BE2C (cell line): ENCODE results near the gene GPR108.

ENCODE experiments used
- DNase-seq: peaks from one replicate; pipeline ENCODE4 v3.0.0-alpha.2; 2020
- H3K27me3 ChIP-seq: fragments of 250-450 bp; sonication (Bioruptor Pico); 2 replicates; pipeline ENCODE4 v1.5.1; 2020; ENCODE audit warnings: mild to moderate bottlenecking
- H3K36me3 ChIP-seq: fragments of 250-450 bp; sonication (Bioruptor Pico); 2 replicates; pipeline ENCODE4 v1.5.1; 2020; ENCODE audit warnings: mild to moderate bottlenecking
- H3K4me1 ChIP-seq: fragments of 250-450 bp; sonication (Bioruptor Pico); 2 replicates; pipeline ENCODE4 v1.5.1; 2020
- H3K4me3 ChIP-seq: 2 replicates; pipeline ENCODE4 v1.5.1; 2011; ENCODE audit warnings: low read depth, low read length
- H3K9me3 ChIP-seq: fragments of 250-450 bp; sonication (Bioruptor Pico); 2 replicates; pipeline ENCODE4 v1.5.1; 2020
- CTCF ChIP-seq: IDR thresholded peaks from 2 replicates; pipeline ENCODE4 v1.5.1; 2012; ENCODE audit warnings: mild to moderate bottlenecking, low read depth, low read length

The GPR108 gene

DNA sequence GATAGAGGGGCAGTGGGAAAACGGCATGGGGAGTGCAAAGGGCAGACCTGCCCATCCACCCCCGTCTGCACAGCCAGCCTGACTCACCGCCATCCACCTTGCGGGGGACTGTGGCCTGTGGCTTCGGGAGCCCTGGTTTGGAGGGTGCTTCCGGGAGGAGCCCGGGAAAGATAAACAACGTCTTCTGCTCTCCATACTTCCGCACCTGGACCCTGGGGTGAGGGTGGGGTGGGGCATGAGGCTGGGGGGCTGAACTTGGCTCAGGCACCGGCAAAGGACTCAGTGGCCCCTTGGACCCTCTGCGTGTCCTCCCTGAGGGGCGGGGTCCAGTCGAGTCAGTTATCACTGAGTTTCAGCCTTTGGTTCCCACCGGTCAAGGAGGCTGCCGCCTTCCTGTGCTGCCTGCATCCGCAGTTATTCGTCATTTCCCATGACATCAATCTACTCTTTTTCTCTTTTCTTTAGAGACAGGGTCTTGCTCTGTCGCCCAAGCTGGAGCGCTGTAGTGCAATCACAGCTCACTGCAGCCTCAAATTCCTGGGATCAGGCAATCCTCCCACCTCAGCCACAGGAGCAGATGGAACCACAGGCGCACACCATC lies 3.2 kb downstream of the GPR108 start:
- no peaks in the 10 kb centered on the region for H3K36me3 ChIP-seq
- TF ChIP-seq CTCF, result no peak
- no peak for DNase-seq
- H3K4me3 ChIP-seq, result no peak overlapping the region
- H3K4me1 ChIP-seq, result peaks cover 5% of the 10 kb centered on the region
- H3K27me3 ChIP-seq, result no peaks in the 10 kb centered on the region
- no peaks in the 10 kb centered on the region for H3K9me3 ChIP-seq

DNA sequence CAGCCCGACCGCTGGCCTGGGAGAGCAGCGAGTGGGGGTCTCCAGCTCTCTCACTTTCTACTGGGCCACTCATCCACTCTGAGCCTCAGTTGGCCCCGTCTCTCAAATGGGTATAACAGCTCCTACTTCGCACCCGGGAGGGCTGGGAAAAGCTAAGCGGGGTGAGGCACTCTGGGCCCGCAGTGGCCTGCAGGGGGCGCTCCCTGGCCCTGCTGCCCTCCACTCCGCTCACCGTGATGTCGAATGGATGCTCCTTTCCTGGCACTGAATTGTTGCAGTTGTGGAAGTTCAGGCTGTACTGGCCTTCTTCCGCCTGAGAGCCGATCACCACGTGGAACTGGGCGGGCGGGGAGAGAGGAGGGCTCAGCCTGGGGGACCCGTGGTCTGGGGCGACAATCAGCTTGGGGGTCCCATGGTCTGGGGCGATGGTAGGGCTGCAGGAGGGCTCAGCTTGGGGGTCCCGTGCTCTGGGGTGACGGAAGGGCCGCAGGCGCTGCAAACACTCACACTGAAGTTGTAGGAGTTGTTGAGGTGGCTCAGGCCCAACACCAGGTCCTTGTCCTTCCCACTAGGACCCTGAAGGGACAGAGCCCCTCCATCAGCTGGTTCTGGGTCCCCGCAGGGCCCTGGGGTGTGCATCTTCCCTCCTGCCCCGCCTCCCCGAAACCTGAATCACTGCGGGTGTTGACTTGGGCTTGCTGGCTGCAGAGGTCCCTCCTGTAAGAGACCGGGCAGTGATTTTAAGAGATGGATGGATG lies 3.9 kb downstream of the GPR108 start:
- Histone ChIP-seq H3K4me1 (no peaks in the 10 kb centered on the region; the same call in 1 of the 2 replicates), H3K27me3 (no peaks in the 10 kb centered on the region), H3K4me3 (no peak overlapping the region), H3K9me3 (no peaks in the 10 kb centered on the region), H3K36me3 (no peaks in the 10 kb centered on the region)
- DNase-seq, result no peak
- no peak for TF ChIP-seq CTCF

- Histone ChIP-seq H3K4me3 (no peak overlapping the region), H3K4me1 (no peaks in the 10 kb centered on the region), H3K9me3 (no peaks in the 10 kb centered on the region), H3K36me3 (no peaks in the 10 kb centered on the region), H3K27me3 (no peaks in the 10 kb centered on the region)
- TF ChIP-seq CTCF, result no peak
- no peak for DNase-seq
These were observed 4.5 kb downstream of the GPR108 start for GRCh38 chr19:6732803-6733337.

DNA sequence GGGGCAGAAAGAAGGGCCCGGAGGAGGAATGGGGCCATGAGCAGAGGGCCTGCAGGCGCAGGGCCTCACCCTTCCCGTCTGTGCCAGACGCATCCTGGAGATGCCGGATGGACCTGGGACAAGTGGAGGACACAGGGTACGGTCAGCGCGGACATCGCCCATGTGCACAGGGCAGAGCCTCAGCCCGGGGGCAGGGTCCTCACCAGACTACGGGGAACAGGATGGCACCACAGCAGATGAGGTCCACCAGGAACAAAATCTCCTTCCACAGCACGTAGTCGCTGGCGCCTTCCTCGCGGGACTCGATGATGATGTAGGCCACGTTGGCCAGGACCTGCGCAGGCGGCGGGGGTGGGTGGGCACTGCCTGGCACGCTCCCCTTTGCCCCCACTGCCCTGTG lies 5.6 kb downstream of the GPR108 start:
- Histone ChIP-seq H3K36me3 (no peaks in the 10 kb centered on the region), H3K9me3 (no peaks in the 10 kb centered on the region), H3K4me3 (no peak overlapping the region), H3K4me1 (no peaks in the 10 kb centered on the region), H3K27me3 (no peaks in the 10 kb centered on the region)
- no peak for TF ChIP-seq CTCF
- no peak for DNase-seq

GRCh38 chr19:6730941-6731670 lies 6.3 kb downstream of the GPR108 start:
- no peaks in the 10 kb centered on the region for H3K36me3 ChIP-seq
- H3K4me1 ChIP-seq, result no peaks in the 10 kb centered on the region
- no peak for TF ChIP-seq CTCF
- H3K27me3 ChIP-seq, result no peaks in the 10 kb centered on the region
- H3K4me3 ChIP-seq, result no peak overlapping the region
- no peak for DNase-seq
- H3K9me3 ChIP-seq, result no peaks in the 10 kb centered on the region
